SU-DHL-6 (cell line): ENCODE data around the gene TRMT10B.

ENCODE experiments used
- CTCF ChIP-seq: fragments of 200-600 bp; sonication (generic); IDR thresholded peaks from one replicate; pipeline ENCODE4 v1.5.1; 2017; ENCODE audit warnings: antibody characterized with exemption, mild to moderate bottlenecking, low read length, moderate library complexity; ENCODE audit not compliant: insufficient read depth, poor library complexity, severe bottlenecking
- EZH2phosphoT487 ChIP-seq: fragments of 200-600 bp; sonication (generic), shearing (Covaris generic); conservative IDR thresholded peaks from 2 replicates; pipeline ENCODE4 v1.6.1; 2018; ENCODE audit warnings: mild to moderate bottlenecking, antibody characterized with exemption, low read length, moderate library complexity, mixed read lengths

DNA sequence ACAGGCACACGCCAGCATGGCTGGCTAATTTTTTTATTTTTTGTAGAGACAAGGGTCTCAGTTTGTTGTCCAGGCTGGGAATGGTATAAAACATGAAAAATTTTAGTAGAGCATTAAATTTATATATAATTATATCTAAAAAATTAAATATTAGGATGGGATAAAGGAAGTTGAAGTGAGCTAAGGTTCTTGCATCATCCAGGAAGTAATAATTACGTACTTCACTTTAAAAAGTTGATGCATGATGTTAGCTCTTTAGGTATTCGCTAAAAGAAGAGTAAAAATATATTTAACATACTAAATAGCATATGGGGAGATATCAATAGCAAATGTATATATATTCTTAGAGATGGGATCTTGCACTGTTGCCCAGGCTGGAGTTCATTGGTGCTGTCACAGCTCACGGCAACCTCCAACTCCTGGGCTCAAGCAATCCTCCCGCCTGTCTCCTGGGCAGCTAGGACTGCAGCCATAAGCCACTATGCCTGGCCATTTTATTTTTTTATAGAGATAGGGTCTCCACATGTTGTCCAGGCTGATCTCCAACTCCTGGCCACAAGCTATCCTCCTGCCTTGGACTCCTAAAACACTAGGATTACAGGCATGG lies 59.3 kb downstream of the TRMT10B start:
- TF ChIP-seq CTCF: no peak
- TF ChIP-seq EZH2phosphoT487: no peak
